ENCODE results near the gene GPRC5C. TPM values are rescaled to one million over a fixed set of nuclear protein-coding genes. Genes with fewer than 3 reads are reported as not detected.

The GPRC5C gene
- total RNA-seq = 0.43 and 1.3 TPM in 2 replicates

- DNase-seq (ENCODE audit: low read depth) = peak; percentile 33
- no peak for TF ChIP-seq CTCF (IDR thresholded peaks at IDR 0.05; ENCODE audit: insufficient read depth, low read depth, low read length)
- H3K4me3 ChIP-seq (ENCODE audit: low read depth, low read length) = peak within 1 kb of the TSS; percentile 56
Measured at GRCh38 chr17:74431568-74432423, at the start of gene GPRC5C. Gene GPRC5C, plus strand, starts transcription at chr17:74432088. Its CDS starts 7,689 bp downstream, at chr17:74439777.

- TF ChIP-seq CTCF (IDR thresholded peaks at IDR 0.05; ENCODE audit: insufficient read depth, low read depth, low read length) = no peak
- DNase-seq (ENCODE audit: low read depth) = no peak
- H3K4me3 ChIP-seq (ENCODE audit: low read depth, low read length) = no peak overlapping the region
Measured at GRCh38 chr17:74383141-74383540, 48.7 kb upstream of the GPRC5C start.

GRCh38 chr17:74385201-74385600 lies 46.7 kb upstream of the GPRC5C start:
- H3K4me3 ChIP-seq (ENCODE audit: low read depth, low read length) = no peak overlapping the region
- no peak for DNase-seq (ENCODE audit: low read depth)
- TF ChIP-seq CTCF (IDR thresholded peaks at IDR 0.05; ENCODE audit: insufficient read depth, low read depth, low read length) = no peak

GRCh38 chr17:74386386-74386785 lies 45.5 kb upstream of the GPRC5C start:
- TF ChIP-seq CTCF (IDR thresholded peaks at IDR 0.05; ENCODE audit: insufficient read depth, low read depth, low read length) = no peak
- peak; percentile 6 for DNase-seq (ENCODE audit: low read depth)
- no peak overlapping the region for H3K4me3 ChIP-seq (ENCODE audit: low read depth, low read length)

GRCh38 chr17:74387365-74388218 lies 44.3 kb upstream of the GPRC5C start:
- TF ChIP-seq CTCF (IDR thresholded peaks at IDR 0.05; ENCODE audit: insufficient read depth, low read depth, low read length) = no peak
- no peak overlapping the region for H3K4me3 ChIP-seq (ENCODE audit: low read depth, low read length)
- DNase-seq (ENCODE audit: low read depth) = no peak

- no peak for TF ChIP-seq CTCF (IDR thresholded peaks at IDR 0.05; ENCODE audit: insufficient read depth, low read depth, low read length)
- no peak overlapping the region for H3K4me3 ChIP-seq (ENCODE audit: low read depth, low read length)
- no peak for DNase-seq (ENCODE audit: low read depth)
Measured at GRCh38 chr17:74389084-74389753, 42.7 kb upstream of the GPRC5C start.

Measured in fibroblast of villous mesenchyme (primary cell).